22Rv1 (cell line): Measurements from ENCODE around the gene EML4.

Experiments
- H3K27ac ChIP-seq: fragments of 450-650 bp; 2 replicates; pipeline ENCODE4 v1.5.1; 2017
- ZFX ChIP-seq: fragments of 450-650 bp; IDR thresholded peaks from 2 replicates; pipeline ENCODE4 v1.6.1; 2017; ENCODE audit warnings: antibody characterized with exemption, borderline replicate concordance
- TF ChIP-seq, protein P1 (sequence below): fragments of 450-650 bp; IDR thresholded peaks from 2 replicates; pipeline ENCODE4 v1.5.1; 2017; ENCODE audit warnings: mild to moderate bottlenecking

The EML4 gene

DNA sequence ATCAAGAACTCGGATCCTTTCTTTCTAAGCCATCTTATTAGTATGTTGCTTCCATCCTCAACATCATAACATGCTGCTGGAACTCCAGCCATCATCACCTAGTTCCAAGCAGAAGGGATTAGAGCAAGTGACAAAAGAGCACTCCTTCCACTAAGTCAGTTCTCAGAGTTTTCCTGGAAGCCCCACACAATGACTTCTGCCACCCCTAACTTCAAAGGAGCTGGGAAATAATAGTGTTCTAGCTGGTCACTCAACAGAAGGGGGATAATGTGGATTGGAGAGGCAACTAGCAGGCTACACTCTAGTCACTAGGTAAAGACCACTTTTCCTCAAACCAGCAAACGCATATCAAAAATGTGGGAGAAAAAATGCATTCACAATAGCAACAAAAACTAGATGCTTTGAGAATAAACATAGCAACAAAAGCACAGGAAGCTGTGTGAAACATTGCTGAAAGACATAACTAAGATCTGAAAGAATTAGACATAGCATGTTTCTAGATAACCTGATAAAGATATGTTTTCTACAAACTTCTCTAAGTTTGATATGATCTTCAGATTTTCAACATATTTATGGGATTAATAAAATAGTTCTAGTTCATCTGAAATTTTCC, 152.4 kb downstream of the EML4 start:
- H3K27ac ChIP-seq: no peak overlapping the region
- no peak for TF ChIP-seq ZFX
- TF ChIP-seq, protein P1, sequence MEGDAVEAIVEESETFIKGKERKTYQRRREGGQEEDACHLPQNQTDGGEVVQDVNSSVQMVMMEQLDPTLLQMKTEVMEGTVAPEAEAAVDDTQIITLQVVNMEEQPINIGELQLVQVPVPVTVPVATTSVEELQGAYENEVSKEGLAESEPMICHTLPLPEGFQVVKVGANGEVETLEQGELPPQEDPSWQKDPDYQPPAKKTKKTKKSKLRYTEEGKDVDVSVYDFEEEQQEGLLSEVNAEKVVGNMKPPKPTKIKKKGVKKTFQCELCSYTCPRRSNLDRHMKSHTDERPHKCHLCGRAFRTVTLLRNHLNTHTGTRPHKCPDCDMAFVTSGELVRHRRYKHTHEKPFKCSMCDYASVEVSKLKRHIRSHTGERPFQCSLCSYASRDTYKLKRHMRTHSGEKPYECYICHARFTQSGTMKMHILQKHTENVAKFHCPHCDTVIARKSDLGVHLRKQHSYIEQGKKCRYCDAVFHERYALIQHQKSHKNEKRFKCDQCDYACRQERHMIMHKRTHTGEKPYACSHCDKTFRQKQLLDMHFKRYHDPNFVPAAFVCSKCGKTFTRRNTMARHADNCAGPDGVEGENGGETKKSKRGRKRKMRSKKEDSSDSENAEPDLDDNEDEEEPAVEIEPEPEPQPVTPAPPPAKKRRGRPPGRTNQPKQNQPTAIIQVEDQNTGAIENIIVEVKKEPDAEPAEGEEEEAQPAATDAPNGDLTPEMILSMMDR: no peak

DNA sequence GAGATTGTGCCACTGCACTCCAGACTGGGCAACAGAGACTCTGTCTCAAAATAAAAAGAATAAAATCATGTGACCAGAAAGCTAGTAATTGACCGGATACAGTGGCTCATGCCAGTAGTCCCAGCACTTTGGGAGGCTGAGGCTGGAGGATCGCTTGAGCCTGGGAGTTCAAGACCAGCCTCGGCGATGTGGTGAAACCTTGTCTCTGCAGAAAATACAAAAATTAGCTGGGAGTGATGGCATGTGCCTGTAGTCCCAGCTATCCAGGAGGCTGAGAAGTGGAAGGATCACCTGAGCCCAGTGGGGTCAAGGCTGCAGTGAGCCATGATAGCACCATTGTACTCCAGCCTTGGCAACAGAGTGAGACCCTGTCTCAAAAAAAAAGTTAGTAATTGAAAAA, 155.1 kb downstream of the EML4 start:
- no peak overlapping the region for H3K27ac ChIP-seq
- TF ChIP-seq ZFX: no peak
- TF ChIP-seq, protein P1: no peak

DNA sequence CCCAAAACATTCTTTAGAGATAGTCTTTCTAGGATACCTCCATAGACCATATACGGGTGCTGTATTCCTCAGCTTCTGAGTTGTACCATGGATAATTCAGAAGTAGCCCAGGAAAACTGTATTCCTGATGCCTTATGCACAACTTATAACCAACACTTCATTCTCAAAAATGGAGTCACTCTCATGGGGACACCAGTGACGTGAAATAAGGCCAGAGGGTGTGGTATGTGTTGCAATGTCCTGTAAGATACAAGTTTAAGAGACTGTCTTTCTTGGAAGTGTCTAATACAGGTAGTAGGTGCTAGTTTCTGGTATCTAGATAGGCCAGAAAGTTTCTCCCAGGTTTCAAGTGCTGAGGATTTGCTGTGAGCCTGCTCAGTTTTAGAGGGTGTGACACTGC, 155.8 kb downstream of the EML4 start:
- TF ChIP-seq ZFX: no peak
- TF ChIP-seq, protein P1: no peak
- no peak overlapping the region for H3K27ac ChIP-seq

DNA sequence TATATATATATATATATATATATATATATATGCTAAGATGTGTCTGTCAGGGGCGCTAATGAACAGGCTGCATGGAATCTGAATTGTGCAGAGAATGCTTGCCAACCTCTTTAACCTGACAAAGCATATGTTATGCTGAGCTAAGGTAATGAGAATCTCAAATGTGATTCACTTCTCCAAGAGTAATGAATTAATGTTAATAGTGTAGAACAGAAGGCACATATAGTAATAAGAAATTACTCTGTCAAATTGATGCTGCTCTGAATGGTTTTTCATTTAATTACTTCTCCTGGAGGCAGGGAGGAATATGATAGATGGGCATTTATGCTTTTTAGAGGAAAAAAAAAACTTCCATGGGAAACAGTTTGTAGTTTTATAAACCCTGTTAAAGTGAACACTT, 156.5 kb downstream of the EML4 start:
- H3K27ac ChIP-seq: no peak overlapping the region
- TF ChIP-seq ZFX: no peak
- TF ChIP-seq, protein P1: no peak

DNA sequence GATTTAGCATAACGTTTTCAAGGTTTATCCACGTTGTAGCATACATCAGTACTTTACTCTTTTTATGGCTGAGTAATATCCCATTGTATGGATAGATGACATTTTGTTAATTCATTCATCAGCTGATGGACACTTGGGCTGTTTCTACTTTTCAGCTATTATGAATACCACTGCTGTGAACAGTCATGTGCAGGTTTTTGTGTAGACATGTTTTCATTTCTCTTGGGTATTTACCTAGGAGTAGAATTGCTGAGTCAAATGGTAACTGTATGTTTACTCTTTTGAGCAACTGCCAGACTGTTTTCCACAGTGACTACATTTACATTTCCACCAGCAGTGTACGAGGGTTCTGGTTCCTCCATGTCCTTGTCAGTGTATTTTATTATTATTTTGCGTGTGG, 158.0 kb downstream of the EML4 start:
- no peak for TF ChIP-seq ZFX
- TF ChIP-seq, protein P1: no peak

DNA sequence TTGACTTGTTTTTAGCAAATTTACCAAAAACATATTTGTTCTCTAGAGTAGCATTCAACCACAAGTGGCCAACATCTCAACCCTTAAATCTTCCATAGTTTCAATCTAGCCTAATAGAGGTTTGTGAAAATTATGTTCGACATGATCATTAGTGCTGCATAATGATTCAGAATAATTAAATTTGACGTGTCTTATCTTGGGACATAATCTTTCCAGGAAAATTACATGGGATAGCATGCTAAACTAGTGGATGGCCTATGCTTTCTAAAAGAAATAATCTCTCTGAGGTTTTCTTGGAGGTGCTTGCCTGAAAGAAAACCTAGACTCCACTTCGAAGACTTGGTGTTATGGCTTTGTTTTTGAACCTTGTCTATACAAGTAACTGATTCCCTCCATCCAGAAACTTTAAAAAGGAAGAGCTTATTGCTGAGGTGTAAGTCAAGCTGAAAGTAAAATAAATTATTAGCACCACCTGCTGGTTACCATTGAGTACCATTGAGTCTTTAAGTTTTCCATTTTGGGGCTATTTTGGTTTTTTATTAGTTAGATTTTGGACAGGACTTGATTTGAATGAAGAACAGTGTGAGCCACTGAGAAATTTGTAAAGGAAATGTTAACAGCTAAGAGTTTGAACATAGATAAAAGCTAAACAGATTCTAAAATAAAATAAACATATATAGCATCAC, 159.1 kb downstream of the EML4 start:
- H3K27ac ChIP-seq: no peak overlapping the region
- no peak for TF ChIP-seq ZFX
- TF ChIP-seq, protein P1: peak; percentile 39

More for the DNA sequence above, 158.0 kb downstream of the EML4 start:
- peak overlapping the region; percentile 20; the same call in 1 of the 2 replicates for H3K27ac ChIP-seq

DNA sequence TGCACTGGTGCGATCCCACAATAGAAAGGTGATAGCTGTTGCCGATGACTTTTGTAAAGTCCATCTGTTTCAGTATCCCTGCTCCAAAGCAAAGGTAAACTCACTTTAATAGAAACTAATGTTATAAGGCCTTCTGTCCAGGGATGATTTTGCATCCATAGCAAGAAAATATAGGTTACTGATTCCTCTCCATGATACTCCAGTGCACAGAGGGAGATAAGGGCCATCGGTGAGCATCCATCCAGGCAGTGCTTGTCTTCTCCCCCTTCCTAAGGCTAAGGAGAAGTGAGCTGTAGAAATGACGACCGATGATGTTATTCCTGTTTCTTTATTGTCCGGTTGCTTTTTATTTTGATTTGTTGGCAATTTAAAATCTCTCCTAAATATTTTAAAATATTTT, 159.8 kb downstream of the EML4 start:
- H3K27ac ChIP-seq: no peak overlapping the region
- TF ChIP-seq ZFX: no peak
- TF ChIP-seq, protein P1: no peak
